HG03095 (cell line): ENCODE measurements around the gene FTO.

ENCODE experiments used
- ATAC-seq: cut with Tn5 transposase; IDR thresholded peaks from one replicate; pipeline ENCODE4 v1.9.1; 2021; ENCODE audit warnings: moderate library complexity; ENCODE audit not compliant: unreplicated experiment

Gene FTO

DNA sequence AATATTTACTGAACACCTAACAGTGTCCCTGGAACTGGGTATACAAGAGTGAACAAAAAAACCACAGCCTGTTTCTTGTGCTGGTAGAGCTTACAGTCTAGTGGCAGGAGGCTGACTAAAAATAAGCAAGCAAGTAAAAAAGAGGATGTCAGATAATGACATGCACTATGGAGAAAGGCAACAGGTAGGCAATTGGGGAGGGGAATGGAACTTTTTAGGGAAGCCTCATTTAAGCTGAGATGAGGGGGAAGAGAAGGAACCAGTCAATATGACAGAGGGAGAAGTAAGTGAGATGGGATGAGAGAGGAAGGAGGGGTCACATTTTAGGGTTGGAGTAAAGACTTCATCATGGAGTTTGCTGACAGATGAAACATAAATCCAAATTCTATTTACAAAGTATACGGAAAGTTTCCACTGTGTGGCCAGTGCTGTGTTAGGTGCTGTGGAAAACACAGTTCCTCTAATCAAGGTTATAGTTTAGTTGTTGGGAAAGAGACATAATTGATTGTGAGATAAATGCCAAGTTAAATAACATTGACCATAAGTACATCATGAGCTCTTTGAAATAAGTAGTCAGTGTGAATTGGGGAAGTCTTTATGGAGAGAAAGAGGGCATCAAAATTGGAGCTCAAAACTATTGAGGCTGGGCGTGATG is 251.4 kb downstream of the FTO start:
- ATAC-seq: no peak

DNA sequence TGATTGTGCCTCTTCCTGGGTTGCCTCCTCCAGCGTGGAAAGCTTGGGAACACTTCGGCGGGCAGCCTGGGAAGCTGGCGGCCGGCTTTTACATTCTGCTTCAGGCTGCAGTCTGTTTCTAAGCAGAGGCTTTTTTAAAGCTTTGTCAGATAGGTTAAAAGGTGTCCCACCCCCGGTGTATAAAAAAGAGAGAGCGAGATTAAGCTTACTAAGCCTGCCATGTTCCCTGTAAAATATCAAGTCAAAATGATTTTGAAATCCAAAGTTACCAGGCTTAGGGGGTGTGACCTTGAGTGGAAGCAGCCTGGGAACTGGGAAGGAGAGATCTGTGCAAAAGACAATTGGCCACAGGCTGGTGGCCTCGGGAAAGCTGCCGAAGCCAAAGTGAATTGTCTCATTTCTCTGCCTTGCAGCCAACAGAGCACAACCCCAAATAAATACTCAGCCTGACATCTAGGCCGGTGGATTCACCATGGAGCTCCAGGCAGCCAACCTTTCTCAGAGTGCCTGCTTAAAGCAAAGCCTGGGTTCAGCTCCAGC is 254.5 kb downstream of the FTO start:
- no peak for ATAC-seq

DNA sequence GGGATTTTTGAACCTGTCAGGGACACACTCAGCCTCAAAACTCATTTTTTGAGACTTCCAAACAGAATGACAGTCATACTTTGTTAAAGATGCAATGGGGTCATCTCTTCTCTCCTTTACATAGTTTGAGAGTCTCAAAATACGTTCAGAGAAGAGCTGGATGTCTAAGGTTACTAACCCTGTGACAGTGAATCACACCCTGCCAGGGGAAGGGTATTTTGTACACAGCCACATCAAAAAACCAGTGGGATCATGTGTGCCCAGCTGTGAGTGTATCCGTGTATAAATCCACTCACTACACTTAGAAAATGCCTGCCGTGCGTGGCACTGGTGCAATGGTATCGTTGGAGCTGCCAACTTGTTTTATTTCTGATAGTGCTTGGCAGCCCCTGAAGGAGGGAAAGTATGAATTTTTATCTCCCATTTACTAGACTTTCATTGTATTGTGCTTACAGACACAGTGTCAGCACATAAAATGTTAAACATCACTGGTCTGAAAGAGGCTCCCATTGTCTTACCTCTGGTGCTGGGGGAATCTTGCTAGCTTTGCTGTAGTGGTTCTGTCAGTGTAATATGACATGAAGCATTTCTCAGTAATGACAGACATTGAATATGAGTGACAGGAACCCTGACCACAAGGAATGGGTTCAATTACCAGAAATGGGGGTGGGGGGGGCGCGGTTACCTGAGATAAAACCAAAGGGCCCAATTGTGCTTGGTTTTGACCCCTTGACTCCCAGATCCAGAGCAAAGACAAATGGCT is 256.3 kb downstream of the FTO start:
- no peak for ATAC-seq

DNA sequence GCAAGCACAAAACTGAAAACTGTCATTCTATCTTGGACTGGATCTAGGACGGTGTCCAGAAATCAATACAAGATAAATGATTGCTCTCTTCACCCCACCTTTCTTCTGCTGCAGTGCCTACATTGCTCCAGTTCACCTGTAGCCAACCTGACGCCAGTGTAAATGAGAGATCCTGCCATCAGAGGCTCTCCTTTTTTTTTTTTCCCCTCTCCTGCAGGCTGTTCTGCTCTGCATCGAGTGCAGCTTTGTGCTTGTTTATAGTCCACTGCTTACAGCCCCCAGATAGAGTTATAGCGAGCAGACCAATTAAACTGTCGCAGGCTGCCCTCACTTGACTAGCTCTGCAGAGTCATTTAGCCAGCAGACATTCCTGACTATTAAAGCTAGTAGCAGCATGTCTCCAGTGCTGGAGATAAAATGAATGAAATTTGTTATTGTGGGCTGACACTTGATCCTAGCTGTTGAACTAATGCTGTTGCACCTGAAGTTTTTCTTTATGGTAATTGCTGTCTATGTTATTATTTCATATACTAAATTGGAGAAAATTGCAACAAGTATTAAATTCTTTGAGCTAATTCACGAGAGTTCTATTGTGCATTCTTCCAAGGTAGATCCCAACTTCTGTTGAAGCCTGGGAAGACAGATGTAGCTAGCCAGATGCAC is 257.1 kb downstream of the FTO start:
- no peak for ATAC-seq

DNA sequence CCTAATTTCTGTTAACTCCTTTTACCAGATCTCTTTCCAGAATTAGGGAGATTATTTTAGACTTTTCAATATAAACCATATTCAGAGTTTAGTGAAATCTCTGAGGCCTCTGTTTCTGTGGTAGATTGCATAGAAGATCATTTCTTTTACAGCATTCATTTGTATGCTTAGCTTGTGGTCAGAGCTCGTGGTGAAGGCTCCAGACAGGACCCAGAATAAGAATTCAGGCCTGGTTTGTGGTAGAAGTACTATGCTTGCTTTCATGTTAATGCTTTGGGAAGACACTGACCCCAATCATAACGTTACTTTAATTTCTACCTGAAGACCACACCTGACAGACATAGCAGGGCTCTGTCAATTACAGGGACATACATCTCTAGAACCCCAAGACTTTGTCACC is 258.1 kb downstream of the FTO start:
- no peak for ATAC-seq

DNA sequence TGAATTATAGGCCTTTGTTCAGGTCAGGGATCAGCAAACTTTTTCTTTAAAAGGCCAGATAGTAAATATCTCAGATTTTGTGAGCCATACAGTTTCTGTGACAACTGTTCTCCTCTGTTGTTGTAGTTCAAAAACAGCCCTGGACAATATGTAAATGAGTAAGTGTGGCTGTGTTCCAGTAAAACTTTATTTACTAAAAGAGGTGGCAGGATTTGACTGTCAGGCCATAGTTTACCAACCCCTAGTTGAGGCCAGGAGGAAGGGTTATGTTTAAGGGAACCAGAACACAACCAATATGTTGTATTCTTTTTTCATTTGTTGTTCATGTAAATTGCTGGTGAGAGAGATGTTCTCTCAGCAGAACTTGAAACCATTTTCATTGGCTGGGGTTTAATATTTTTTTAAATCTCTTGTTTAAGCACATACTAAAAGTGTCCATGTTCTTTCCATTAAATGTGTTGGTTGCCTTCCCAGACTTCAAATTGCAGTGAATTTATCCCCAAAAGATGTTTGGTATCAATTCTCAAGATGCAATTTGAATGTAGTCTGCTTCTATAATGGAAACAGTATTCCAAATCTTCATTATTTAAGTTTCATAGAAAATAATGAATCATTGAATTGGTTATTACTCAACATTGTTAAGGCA is 260.3 kb downstream of the FTO start:
- no peak for ATAC-seq

DNA sequence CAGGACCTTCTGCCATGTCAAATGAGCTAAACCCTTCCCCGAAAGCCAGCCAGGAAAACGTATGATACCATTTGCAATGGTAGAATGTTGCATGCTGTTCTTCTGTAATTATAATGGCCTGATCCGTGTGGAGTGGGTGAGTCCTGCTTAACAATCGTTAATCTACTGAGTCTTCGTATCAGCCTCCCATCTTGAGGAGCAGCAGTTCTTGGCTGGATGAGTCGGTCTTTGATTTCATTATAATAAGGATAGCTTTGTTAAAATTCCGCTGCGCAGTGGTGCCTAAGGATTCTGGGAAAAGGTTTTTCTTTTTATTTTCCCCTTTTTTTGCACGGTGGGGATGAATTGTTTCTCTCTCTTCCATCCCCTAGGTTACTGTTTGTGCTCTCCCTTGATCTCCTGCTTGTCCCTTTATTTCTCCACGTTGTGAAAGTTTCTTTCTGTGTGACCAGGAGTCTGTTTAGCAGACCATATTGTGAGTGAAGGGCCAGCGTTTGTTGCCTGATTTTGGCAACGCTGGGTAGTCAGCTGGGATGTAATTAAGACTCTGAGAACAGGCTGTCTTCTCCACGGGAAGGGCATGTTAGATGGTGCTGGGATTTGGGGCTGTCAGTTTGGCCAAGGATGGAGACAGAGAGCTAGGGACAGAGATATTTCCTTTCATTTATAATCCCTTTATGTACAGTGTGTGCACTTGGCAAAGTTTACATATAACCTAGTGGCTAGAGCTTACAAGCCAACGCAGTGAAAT is 263.0 kb downstream of the FTO start:
- no peak for ATAC-seq

DNA sequence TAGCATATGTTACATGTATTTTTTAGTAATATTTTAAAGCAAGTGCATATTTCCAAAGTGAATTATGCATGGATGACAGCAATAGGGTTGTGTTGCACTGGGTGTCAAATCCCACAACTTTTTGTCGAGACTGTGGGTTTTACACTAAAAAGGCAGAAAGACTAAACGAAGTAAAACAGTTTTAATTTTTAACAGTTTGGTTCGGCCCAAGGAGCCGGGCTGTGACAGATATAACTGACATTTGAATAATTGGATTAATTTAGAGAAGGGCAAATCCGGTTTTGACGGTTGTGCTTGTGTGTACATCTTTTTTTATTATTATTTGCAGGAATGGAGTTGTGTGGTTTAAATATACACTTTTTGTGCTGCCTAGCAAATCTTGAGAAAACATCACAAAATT is 263.6 kb downstream of the FTO start:
- no peak for ATAC-seq

DNA sequence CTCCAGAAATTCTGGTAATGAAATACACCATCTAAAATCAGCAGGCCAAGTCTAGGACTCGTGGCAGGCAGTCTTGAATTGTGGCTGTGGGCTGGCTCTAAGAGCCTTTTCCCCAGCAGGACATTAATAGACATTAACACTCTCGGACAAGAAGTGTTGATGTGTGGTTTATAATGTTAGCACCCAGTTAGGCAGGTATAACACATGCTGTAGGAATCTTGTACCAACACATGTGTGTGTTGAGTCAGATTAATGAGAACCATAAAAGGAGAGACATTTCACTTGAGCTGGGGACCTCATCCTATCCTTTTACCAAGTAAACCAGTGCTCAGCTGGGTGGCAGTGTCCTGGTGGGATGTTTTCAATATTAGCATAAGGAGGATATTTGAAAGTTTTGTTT is 264.5 kb downstream of the FTO start:
- no peak for ATAC-seq

DNA sequence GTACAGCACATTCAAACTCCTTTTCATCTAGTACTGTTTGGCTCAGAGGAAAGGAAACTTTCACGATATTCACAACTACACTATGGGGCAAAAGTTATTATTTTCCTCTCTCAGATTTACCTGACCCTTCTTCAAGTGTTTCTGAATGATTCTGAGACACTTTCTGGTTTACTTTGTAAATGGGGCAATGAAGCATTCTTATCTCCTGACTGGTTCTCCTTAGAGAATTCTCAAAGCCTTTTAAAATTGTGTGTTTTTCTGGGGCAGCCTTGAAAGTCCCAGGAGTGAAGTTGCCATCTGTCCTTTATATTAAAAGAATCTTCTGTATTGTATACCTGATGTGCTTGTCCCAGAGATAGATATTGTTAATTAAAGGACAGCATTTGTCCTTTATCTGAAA is 264.9 kb downstream of the FTO start:
- ATAC-seq: no peak

DNA sequence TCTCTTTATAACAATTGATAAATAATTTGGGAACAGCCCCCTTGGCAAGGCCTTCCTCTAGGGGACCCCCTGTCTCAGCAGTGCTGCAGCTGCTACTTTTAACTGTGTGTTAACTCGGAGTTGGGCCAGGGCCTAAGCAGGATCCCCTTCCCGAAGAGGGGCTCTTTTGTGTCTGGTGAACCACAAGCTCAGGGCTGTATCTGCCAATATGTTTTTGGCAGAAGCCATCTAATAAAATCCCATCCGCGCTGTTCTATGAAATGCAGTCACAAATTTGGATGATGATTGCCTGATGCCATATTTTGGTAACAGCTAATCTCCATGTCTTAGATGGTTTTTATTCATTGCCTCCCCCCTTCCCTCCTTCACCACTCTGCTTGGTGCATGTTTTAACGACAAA is 267.7 kb downstream of the FTO start:
- ATAC-seq: no peak

DNA sequence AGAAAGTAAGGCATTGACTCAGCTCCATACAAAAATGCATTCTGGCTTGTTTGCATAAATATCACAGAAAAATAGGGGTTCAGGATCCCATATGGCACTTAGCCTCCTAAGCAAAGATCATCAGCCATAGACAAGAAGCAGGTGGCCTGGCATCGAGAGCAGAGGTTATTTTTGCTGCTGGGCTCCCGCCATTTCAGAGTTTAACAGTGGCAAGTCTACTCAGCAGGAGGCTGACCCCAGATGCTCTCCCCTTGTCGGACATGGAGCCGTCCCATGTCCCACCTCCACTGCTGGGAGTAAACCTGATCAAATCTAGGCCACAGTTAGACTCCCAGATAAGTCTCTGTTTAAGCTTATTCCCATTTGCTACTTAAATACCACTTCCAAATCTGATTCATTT is 269.1 kb downstream of the FTO start:
- no peak for ATAC-seq

DNA sequence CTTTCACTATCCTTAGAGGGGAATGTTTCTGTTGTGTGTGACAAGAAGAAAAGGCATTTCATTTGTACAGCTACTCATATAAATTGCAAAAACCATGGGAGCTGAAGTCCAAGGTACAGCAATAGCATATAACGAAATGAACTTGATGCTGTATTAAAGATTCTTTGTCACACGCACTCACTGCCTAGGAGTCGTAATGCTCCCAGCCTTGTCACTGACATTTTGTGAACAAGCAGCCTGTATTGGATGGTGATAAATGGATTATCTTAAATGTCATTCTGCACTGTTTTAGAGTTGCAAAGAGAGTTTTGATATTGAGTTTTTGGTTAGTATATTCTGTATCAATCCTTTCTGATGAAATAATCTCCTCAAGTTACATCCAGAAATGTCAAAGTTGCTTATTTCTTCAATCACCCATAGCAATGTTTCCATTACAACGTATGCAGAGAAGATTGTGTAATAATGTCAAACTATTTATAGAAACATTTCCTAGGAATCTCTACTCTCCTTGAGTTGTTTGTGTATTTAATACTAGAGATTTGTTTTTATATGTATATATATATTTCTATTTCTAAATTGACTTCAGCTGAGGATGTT is 270.6 kb downstream of the FTO start:
- ATAC-seq: no peak

DNA sequence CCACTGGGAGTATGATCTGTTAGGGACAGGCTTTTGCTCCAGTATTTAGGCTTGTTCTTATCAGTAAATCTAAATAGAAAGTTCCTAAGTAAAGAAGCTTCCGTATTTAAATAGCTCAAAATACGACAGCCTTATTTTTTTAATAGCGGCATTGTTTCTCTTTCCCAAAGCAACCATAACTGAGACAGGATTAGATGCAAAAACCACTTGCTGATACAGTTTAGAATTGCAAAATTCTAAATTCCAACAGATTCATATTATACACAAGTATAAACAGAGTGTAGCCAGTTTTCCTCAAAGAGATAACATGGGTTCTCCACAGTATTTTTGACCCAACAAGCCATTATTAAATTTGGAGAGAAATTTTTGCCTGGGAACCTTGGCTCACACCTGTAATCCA is 276.7 kb downstream of the FTO start:
- no peak for ATAC-seq

DNA sequence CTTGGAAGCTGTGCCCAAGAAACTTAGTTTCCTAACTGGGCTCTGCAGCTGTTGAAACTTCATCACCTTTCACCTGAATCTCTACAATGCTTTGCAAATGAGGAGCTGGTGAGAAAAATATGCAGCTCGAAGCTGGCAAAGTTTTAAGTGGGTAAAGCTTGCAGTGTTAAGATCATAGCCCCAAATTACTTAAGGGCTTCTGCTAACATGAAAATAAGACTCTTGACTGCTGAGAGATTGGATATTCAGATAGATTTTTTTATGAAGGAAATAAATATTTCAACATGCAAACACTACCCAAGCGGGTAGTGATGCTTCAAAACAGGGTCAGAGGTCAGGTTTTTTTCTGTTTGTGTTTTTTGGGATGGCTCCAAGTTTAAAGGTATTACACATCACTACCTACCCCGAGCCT is 278.7 kb downstream of the FTO start:
- ATAC-seq: no peak

DNA sequence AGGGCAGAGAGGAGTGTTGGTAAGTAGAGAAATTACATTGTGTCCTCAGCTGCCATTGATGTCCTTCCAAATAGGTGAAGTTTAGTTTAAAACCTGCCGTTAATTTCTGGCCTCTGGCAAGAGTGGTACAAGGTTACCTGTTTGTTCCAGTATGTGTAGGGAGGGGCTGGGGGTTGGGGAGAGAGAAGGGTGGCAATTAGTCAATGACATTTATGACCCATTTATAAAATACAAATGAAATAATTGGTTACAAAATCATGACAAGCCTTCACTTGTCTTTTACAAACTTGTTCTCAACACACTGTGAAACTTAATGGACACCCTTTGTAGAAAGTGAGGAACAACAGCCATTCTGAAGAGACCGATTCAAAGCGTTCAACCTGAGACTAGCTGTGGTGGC is 281.0 kb downstream of the FTO start:
- ATAC-seq: no peak

DNA sequence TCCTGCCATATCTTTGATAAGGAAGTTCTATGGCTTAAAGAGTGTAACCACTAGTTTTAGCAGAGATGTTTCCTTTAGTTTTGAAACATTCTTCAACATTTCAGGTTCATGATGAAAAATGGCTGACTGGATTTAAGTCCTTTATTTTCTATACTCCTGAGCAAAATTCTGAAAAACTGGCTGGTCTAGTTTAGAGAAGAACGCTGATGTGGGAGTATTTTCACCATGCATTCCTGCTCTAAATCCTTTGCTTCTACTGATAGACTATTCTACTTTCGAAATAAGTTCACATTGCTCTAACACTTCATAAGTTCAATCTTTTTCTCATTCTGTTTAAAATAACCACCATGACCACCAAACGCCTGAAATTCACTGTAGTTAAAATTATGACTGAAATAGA is 281.9 kb downstream of the FTO start:
- no peak for ATAC-seq

DNA sequence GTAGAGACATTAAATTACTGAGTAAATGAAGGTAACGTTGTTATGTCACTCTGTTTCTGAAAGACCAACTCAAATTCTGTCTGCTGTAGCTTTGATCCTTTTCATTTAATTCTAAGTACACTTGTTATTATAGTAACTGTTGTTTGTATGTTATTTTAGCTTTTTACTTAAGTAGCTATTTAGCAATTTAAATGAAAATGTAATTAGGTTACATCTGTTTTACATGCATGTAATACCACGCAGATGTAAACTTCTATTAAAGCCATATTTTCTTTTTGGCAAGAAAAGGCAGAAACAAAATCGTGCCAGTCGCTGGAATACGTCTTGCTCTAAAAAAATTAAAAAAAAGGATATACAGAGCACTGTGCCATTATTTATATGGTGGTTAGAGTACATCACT is 282.8 kb downstream of the FTO start:
- no peak for ATAC-seq

DNA sequence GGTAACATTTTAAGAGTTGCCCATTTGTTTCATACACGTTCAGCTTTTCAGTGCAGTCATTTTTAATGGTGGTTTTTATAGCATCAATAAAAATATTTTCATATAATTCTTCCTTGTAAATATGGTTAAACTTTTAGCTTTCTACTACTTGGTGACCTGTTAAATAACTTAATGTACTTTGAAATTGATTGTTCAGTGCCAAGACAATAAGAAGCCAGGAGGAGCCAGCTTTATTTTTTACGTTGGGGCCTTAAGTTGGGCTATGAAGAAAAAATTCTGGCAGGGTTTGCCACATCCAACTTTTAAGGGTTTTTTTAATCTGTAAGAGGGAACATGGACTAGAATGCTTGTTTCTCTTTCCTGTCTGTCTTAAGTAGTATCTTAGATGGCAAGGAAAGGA is 284.2 kb downstream of the FTO start:
- ATAC-seq: no peak

DNA sequence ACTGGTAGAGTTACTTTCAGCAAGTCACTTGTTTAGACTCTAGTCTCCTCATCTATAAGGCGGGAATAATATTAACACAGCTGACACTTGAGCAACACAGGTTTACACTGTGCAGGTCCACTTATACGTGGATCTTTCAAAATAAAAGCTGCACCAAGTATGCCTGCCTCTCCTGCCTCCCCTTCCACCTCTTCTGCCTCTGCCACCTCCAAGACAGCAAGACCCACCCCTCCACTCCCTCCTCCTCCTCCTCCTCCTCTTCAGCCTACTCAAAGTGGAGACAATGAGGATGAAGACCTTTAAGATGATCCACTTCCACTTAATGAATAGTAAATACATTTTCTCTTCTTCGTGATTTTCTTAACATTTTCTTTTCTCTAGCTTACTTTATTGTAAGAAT is 285.6 kb downstream of the FTO start:
- ATAC-seq: no peak
